RWPE2 (cell line): ENCODE results near the gene STX2.

ENCODE experiments used
- ATAC-seq: fragments of 200-7000 bp; cut with Tn5 transposase; 3 replicates; pipeline ENCODE4 v1.9.1; 2021; ENCODE audit warnings: low read depth
- DNase-seq: peaks from one replicate; pipeline ENCODE4 v3.0.0-alpha.2; 2020; ENCODE audit warnings: low spot score
- H3K27ac ChIP-seq: fragments of 450-650 bp; 2 replicates; pipeline ENCODE4 v1.5.1; 2017; ENCODE audit warnings: mild to moderate bottlenecking; ENCODE audit not compliant: poor library complexity, severe bottlenecking
- H3K27me3 ChIP-seq: fragments of 250-450 bp; sonication (Bioruptor Pico); 2 replicates; pipeline ENCODE4 v1.5.1; 2021; ENCODE audit warnings: mild to moderate bottlenecking, moderate library complexity; ENCODE audit not compliant: insufficient read depth, poor library complexity, severe bottlenecking
- H3K36me3 ChIP-seq: fragments of 250-450 bp; sonication (Bioruptor Pico); 2 replicates; pipeline ENCODE4 v1.5.1; 2020; ENCODE audit warnings: low read depth, mild to moderate bottlenecking, moderate library complexity
- H3K4me1 ChIP-seq: fragments of 250-450 bp; sonication (Bioruptor Pico); 2 replicates; pipeline ENCODE4 v1.5.1; 2021; ENCODE audit warnings: mild to moderate bottlenecking, moderate library complexity; ENCODE audit not compliant: insufficient read depth, poor library complexity, severe bottlenecking
- H3K4me3 ChIP-seq: fragments of 250-450 bp; sonication (Bioruptor Pico); 2 replicates; pipeline ENCODE4 v1.5.1; 2021; ENCODE audit warnings: mild to moderate bottlenecking, moderate library complexity; ENCODE audit not compliant: severe bottlenecking
- H3K9me3 ChIP-seq: fragments of 250-450 bp; sonication (Bioruptor Pico); 2 replicates; pipeline ENCODE4 v1.5.1; 2021; ENCODE audit warnings: mild to moderate bottlenecking, moderate library complexity; ENCODE audit not compliant: severe bottlenecking
- TF ChIP-seq, protein P1 (sequence below): fragments of 450-650 bp; IDR thresholded peaks from one replicate; pipeline ENCODE4 v1.5.1; 2017; ENCODE audit warnings: mild to moderate bottlenecking, moderate library complexity; ENCODE audit not compliant: poor library complexity, severe bottlenecking

STX2 gene

GRCh38 chr12:130860311-130860710 is 21.3 kb upstream of the STX2 start:
- no peaks in the 10 kb centered on the region for H3K27me3 ChIP-seq
- no peak overlapping the region for H3K27ac ChIP-seq
- no peaks in the 10 kb centered on the region for H3K4me1 ChIP-seq
- no peak for ATAC-seq
- no peak overlapping the region for H3K4me3 ChIP-seq
- H3K9me3 ChIP-seq: peaks cover 3% of the 10 kb centered on the region
- DNase-seq: no peak
- TF ChIP-seq, protein P1, sequence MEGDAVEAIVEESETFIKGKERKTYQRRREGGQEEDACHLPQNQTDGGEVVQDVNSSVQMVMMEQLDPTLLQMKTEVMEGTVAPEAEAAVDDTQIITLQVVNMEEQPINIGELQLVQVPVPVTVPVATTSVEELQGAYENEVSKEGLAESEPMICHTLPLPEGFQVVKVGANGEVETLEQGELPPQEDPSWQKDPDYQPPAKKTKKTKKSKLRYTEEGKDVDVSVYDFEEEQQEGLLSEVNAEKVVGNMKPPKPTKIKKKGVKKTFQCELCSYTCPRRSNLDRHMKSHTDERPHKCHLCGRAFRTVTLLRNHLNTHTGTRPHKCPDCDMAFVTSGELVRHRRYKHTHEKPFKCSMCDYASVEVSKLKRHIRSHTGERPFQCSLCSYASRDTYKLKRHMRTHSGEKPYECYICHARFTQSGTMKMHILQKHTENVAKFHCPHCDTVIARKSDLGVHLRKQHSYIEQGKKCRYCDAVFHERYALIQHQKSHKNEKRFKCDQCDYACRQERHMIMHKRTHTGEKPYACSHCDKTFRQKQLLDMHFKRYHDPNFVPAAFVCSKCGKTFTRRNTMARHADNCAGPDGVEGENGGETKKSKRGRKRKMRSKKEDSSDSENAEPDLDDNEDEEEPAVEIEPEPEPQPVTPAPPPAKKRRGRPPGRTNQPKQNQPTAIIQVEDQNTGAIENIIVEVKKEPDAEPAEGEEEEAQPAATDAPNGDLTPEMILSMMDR: no peak
- no peaks in the 10 kb centered on the region for H3K36me3 ChIP-seq

GRCh38 chr12:130859161-130859560 is 20.1 kb upstream of the STX2 start:
- Histone ChIP-seq H3K36me3 (no peaks in the 10 kb centered on the region), H3K27me3 (peaks cover 5% of the 10 kb centered on the region), H3K27ac (no peak overlapping the region), H3K4me3 (no peak overlapping the region), H3K9me3 (peaks cover 3% of the 10 kb centered on the region), H3K4me1 (no peaks in the 10 kb centered on the region)
- TF ChIP-seq, protein P1: no peak
- DNase-seq (no peak), ATAC-seq (no peak)

DNA sequence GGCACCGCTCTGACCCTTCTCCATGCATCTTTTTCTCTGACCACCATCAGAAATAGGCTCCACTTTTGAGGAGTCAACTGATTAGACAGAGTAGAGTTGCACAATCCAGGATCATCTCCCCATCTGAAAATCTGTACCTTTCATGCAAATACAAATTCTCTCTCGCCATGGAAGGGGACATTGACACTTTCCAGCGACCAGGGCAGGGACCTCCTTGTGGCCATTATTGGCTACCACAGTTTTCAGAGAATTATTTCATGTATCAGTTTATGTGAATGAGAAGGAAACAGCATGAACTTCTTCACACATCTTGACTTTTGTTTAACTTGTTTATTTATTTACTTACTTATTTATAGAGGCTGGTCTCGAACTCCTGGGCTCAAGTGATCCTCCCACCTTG is 19.0 kb upstream of the STX2 start:
- H3K27me3 ChIP-seq: peaks cover 15% of the 10 kb centered on the region
- no peak overlapping the region for H3K4me3 ChIP-seq
- TF ChIP-seq, protein P1: no peak
- no peaks in the 10 kb centered on the region for H3K36me3 ChIP-seq
- ATAC-seq (no peak), DNase-seq (no peak)
- H3K27ac ChIP-seq: no peak overlapping the region
- no peaks in the 10 kb centered on the region for H3K4me1 ChIP-seq
- H3K9me3 ChIP-seq: peaks cover 3% of the 10 kb centered on the region

DNA sequence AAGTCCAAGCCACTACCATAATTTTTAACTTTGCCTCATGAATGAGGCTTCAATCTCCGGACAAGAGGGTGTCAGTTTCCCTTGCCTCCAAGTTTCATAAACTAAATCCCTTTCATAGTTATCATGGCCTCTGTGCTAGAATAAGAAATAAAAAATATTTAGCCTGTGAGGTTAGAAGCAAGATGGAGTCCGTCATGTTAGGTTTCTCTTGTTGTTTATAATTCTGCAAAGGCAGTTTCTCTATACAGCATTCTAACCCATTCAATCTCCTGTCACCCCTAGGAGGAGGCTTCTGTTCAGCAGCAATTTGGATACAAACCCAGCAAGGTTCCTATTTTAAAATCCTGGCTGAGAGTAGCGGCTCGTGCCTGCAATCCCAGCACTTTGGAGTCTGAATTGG is 17.0 kb upstream of the STX2 start:
- Histone ChIP-seq H3K27ac (no peak overlapping the region), H3K27me3 (peaks cover 15% of the 10 kb centered on the region), H3K4me3 (no peak overlapping the region), H3K36me3 (no peaks in the 10 kb centered on the region), H3K4me1 (no peaks in the 10 kb centered on the region), H3K9me3 (peaks cover 3% of the 10 kb centered on the region)
- ATAC-seq: no peak
- no peak for DNase-seq
- TF ChIP-seq, protein P1: no peak

- Histone ChIP-seq H3K27me3 (peaks cover 15% of the 10 kb centered on the region), H3K27ac (no peak overlapping the region), H3K36me3 (no peaks in the 10 kb centered on the region), H3K4me1 (no peaks in the 10 kb centered on the region), H3K4me3 (no peak overlapping the region), H3K9me3 (no peaks in the 10 kb centered on the region)
- DNase-seq (no peak), ATAC-seq (no peak)
- TF ChIP-seq, protein P1: no peak
Measured at GRCh38 chr12:130850418-130851021, 11.5 kb upstream of the STX2 start.
